Endothelial cell of umbilical vein (primary cell): ENCODE results near the gene FSTL4.

Experiments
- EZH2 ChIP-seq: IDR thresholded peaks from 2 replicates; pipeline ENCODE4 v1.6.1; 2012; ENCODE audit warnings: borderline replicate concordance, low read depth, mild to moderate bottlenecking, moderate library complexity, low read length, inconsistent platforms; ENCODE audit not compliant: severe bottlenecking
- FOS ChIP-seq: IDR thresholded peaks from 2 replicates; pipeline ENCODE4 v1.6.1; 2011; ENCODE audit warnings: mild to moderate bottlenecking, low read length, moderate library complexity, borderline replicate concordance; ENCODE audit not compliant: insufficient read depth
- GATA2 ChIP-seq: IDR thresholded peaks from 2 replicates; pipeline ENCODE4 v1.7.0; 2011; ENCODE audit warnings: low read depth, mild to moderate bottlenecking, moderate library complexity, mixed read lengths, low read length; ENCODE audit not compliant: insufficient read length, insufficient read depth
- JUN ChIP-seq: IDR thresholded peaks from 2 replicates; pipeline ENCODE4 v1.6.1; 2011; ENCODE audit warnings: borderline replicate concordance, low read depth; ENCODE audit not compliant: insufficient read length, insufficient read depth
- MYC ChIP-seq: IDR thresholded peaks from one replicate; pipeline ENCODE4 v1.6.1; 2011; ENCODE audit warnings: mild to moderate bottlenecking, low read depth, low read length
- POLR2A ChIP-seq: IDR thresholded peaks from 2 replicates; pipeline ENCODE4 v1.6.1; 2012; ENCODE audit warnings: low read depth, mild to moderate bottlenecking, control low read depth, low read length
- POLR2AphosphoS5 ChIP-seq: IDR thresholded peaks from 2 replicates; pipeline ENCODE4 v1.6.1; 2012; ENCODE audit warnings: low read depth, mild to moderate bottlenecking, control low read depth, low read length, moderate library complexity; ENCODE audit not compliant: insufficient read depth
- TF ChIP-seq, protein P1 (sequence below), 2 donors: IDR thresholded peaks; 1 replicate in 1 of 2; 2 replicates in 1 of 2; pipeline ENCODE4 v1.5.1; 2011; ENCODE audit warnings: low read length in 2 of 2, mild to moderate bottlenecking in 2 of 2, moderate library complexity in 2 of 2, control low read depth in 1 of 2, inconsistent platforms in 1 of 2, low read depth in 1 of 2; ENCODE audit not compliant: insufficient read depth in 1 of 2; ENCODE audit errors: extremely low read depth in 1 of 2
- TF ChIP-seq, protein P2 (sequence below): IDR thresholded peaks from 2 replicates; pipeline ENCODE4 v1.6.1; 2011; ENCODE audit not compliant: insufficient read depth, insufficient read length

- TF ChIP-seq, protein P1, sequence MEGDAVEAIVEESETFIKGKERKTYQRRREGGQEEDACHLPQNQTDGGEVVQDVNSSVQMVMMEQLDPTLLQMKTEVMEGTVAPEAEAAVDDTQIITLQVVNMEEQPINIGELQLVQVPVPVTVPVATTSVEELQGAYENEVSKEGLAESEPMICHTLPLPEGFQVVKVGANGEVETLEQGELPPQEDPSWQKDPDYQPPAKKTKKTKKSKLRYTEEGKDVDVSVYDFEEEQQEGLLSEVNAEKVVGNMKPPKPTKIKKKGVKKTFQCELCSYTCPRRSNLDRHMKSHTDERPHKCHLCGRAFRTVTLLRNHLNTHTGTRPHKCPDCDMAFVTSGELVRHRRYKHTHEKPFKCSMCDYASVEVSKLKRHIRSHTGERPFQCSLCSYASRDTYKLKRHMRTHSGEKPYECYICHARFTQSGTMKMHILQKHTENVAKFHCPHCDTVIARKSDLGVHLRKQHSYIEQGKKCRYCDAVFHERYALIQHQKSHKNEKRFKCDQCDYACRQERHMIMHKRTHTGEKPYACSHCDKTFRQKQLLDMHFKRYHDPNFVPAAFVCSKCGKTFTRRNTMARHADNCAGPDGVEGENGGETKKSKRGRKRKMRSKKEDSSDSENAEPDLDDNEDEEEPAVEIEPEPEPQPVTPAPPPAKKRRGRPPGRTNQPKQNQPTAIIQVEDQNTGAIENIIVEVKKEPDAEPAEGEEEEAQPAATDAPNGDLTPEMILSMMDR (IDR thresholded peaks at IDR 0.05; ENCODE audit: extremely low read depth in 1 of 2, insufficient read depth in 1 of 2, low read depth in 1 of 2, low read length in 2 of 2) = no peak
- TF ChIP-seq, protein P2, sequence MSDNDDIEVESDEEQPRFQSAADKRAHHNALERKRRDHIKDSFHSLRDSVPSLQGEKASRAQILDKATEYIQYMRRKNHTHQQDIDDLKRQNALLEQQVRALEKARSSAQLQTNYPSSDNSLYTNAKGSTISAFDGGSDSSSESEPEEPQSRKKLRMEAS = no peak
- TF ChIP-seq POLR2A = no peak
- no peak for TF ChIP-seq POLR2AphosphoS5
- TF ChIP-seq EZH2 = no peak
- TF ChIP-seq FOS = no peak
- no peak for TF ChIP-seq JUN
- no peak for TF ChIP-seq MYC
- TF ChIP-seq GATA2 = no peak
These were observed 207.6 kb downstream of the FSTL4 start for GRCh38 chr5:133404724-133405123.
